NCI-H1105 treated with DMSO at 0.1 percent for 48 hours (cell line): ENCODE results near the gene ARL3.
"Not testable (repeated sequence)": the region's sequence is repeated elsewhere in the genome, so short reads cannot be mapped to it uniquely, and the experiment has no call there.

Experiments used
- DNase-seq: peaks from one replicate; lab custom pipeline; 2025; lab: John Stamatoyannopoulos, UW

ARL3 gene

GRCh38 chr10:102702742-102703141, 11.5 kb downstream of the ARL3 start:
- DNase-seq: no peak

- no peak for DNase-seq
These were observed 12.4 kb downstream of the ARL3 start for GRCh38 chr10:102701796-102702195.

GRCh38 chr10:102701272-102701671, 12.9 kb downstream of the ARL3 start:
- no peak for DNase-seq

GRCh38 chr10:102698894-102699293, 15.3 kb downstream of the ARL3 start:
- no peak for DNase-seq

- no peak for DNase-seq
These were observed 17.5 kb downstream of the ARL3 start for GRCh38 chr10:102696736-102697135.

- DNase-seq: not testable (repeated sequence)
These were observed 18.8 kb downstream of the ARL3 start for GRCh38 chr10:102695401-102695800.

GRCh38 chr10:102691285-102692066, 22.7 kb downstream of the ARL3 start:
- DNase-seq: no peak

- DNase-seq: no peak
These were observed 30.5 kb downstream of the ARL3 start for GRCh38 chr10:102683736-102684135.

GRCh38 chr10:102682981-102683380, 31.2 kb downstream of the ARL3 start:
- no peak for DNase-seq

GRCh38 chr10:102682416-102682815, 31.8 kb downstream of the ARL3 start:
- DNase-seq: no peak

GRCh38 chr10:102681696-102682095, 32.5 kb downstream of the ARL3 start:
- DNase-seq: no peak

- no peak for DNase-seq
These were observed 34.6 kb downstream of the ARL3 start for GRCh38 chr10:102679596-102679995.

GRCh38 chr10:102678842-102679289, 35.3 kb downstream of the ARL3 start:
- peak; percentile 32 for DNase-seq

GRCh38 chr10:102678068-102678400, 36.2 kb downstream of the ARL3 start:
- no peak for DNase-seq

- DNase-seq: no peak
These were observed 36.7 kb downstream of the ARL3 start for GRCh38 chr10:102677331-102678067.

- no peak for DNase-seq
These were observed 37.5 kb downstream of the ARL3 start for GRCh38 chr10:102676534-102677315.

- no peak for DNase-seq
These were observed 38.3 kb downstream of the ARL3 start for GRCh38 chr10:102675666-102676533.

- peak; percentile 30 for DNase-seq
These were observed 39.1 kb downstream of the ARL3 start for GRCh38 chr10:102675011-102675665.

- DNase-seq: peak; percentile 6
These were observed 39.6 kb downstream of the ARL3 start for GRCh38 chr10:102674566-102674965.

- DNase-seq: peak; percentile 77
These were observed 40.2 kb downstream of the ARL3 start for GRCh38 chr10:102673819-102674511.
